Measurements from ENCODE around the gene GAK. TPM values are rescaled to one million over a fixed set of nuclear protein-coding genes. Genes with fewer than 3 reads are reported as not detected.

GAK gene
- polyA plus RNA-seq, 1 of the 3 experiments (the other 2 are of a cell fraction), result 35.9 TPM

GRCh38 chr4:905485-906338 is 26.4 kb downstream of the GAK start:
- Histone ChIP-seq H3K4me3 (ENCODE audit: low read depth in 2 of 2, low read length in 1 of 2) (no peak overlapping the region), H4K20me1 (ENCODE audit: insufficient read depth) (0 out of 2 replicates have a peak, but pooled peaks cover 9% of the 10 kb centered on the region), H3K36me3 (replicated peaks in 1 of 2; ENCODE audit: control insufficient read depth in 1 of 2, insufficient read depth in 2 of 2, low read length in 1 of 2) (peaks cover 0 to 25% of the 10 kb centered on the region in 2 experiments), H3K9me3 (no peaks in the 10 kb centered on the region), H3K27me3 (ENCODE audit: insufficient read depth) (no peaks in the 10 kb centered on the region), H3K4me2 (no peak overlapping the region), H3K4me1 (ENCODE audit: control insufficient read depth in 1 of 2, insufficient read depth in 2 of 2, low read depth in 1 of 2, low read length in 1 of 2) (no peaks in the 10 kb centered on the region), H3K79me2 (ENCODE audit: insufficient read depth) (peaks cover 7% of the 10 kb centered on the region; the same call in 1 of the 2 replicates), H3K9me2 (no peaks in the 10 kb centered on the region), H3K9ac (no peak overlapping the region), H3F3A (replicated peaks; ENCODE audit: insufficient read depth) (peaks cover 7% of the 10 kb centered on the region), H2AFZ (ENCODE audit: low read depth) (no peak overlapping the region), H3K27ac (ENCODE audit: low read depth in 2 of 2, low read length in 1 of 2) (no peak overlapping the region)
- no peak for TF ChIP-seq EP300 (IDR thresholded peaks at IDR 0.05; ENCODE audit: borderline replicate concordance in 1 of 2, low read depth in 1 of 2, low read length in 1 of 2)
- TF ChIP-seq USF1 (IDR thresholded peaks at IDR 0.05; ENCODE audit: borderline replicate concordance, low read depth), result no peak
- TF ChIP-seq POLR2AphosphoS5 (IDR thresholded peaks at IDR 0.05; ENCODE audit: low read depth, low read length), result no peak
- no peak for TF ChIP-seq PBX3 (IDR thresholded peaks at IDR 0.05)
- TF ChIP-seq FOXJ3 (CRISPR knock-in tag; IDR thresholded peaks at IDR 0.05), result no peak
- no peak for TF ChIP-seq USF2 (IDR thresholded peaks at IDR 0.05; ENCODE audit: borderline replicate concordance, low read depth, low read length)
- no peak for TF ChIP-seq RXRA (IDR thresholded peaks at IDR 0.05; ENCODE audit: borderline replicate concordance, low read depth)
- no peak for TF ChIP-seq MEF2A (IDR thresholded peaks at IDR 0.05; ENCODE audit: borderline replicate concordance, low read depth)
- no peak for TF ChIP-seq REST (IDR thresholded peaks at IDR 0.05; ENCODE audit: low read depth, low read length)
- TF ChIP-seq RAD21 (IDR thresholded peaks at IDR 0.05; ENCODE audit: low read length), result no peak
- no peak for TF ChIP-seq TEAD4 (IDR thresholded peaks at IDR 0.05; ENCODE audit: borderline replicate concordance, insufficient read depth)
- TF ChIP-seq MAX (IDR thresholded peaks at IDR 0.05; ENCODE audit: low read depth), result no peak
- no peak for TF ChIP-seq EZH2phosphoT487 (IDR thresholded peaks at IDR 0.05; ENCODE audit: borderline replicate concordance, low read depth)
- no peak for TF ChIP-seq FOXM1 (IDR thresholded peaks at IDR 0.05; ENCODE audit: low read depth)
- no peak for TF ChIP-seq YY1 (IDR thresholded peaks at IDR 0.05; ENCODE audit: low read depth)
- ChIA-PET CTCF (no interaction called here), POLR2A (no interaction called here)
- DNase-seq, result no peak
- WGBS (ENCODE audit: low lambda C conversion rate), result 97% methylated on average over 47 of the region's 49 CpGs

All from SK-N-SH (cell line).